ENCODE results near the gene TUBA3E.
"Not testable (repeated sequence)": the region's sequence is repeated elsewhere in the genome, so short reads cannot be mapped to it uniquely, and the experiment has no call there.

The TUBA3E gene

GRCh38 chr2:130162486-130162885, 35.8 kb downstream of the TUBA3E start:
- DNase-seq (ENCODE audit: low spot score), result not testable (repeated sequence)

DNA sequence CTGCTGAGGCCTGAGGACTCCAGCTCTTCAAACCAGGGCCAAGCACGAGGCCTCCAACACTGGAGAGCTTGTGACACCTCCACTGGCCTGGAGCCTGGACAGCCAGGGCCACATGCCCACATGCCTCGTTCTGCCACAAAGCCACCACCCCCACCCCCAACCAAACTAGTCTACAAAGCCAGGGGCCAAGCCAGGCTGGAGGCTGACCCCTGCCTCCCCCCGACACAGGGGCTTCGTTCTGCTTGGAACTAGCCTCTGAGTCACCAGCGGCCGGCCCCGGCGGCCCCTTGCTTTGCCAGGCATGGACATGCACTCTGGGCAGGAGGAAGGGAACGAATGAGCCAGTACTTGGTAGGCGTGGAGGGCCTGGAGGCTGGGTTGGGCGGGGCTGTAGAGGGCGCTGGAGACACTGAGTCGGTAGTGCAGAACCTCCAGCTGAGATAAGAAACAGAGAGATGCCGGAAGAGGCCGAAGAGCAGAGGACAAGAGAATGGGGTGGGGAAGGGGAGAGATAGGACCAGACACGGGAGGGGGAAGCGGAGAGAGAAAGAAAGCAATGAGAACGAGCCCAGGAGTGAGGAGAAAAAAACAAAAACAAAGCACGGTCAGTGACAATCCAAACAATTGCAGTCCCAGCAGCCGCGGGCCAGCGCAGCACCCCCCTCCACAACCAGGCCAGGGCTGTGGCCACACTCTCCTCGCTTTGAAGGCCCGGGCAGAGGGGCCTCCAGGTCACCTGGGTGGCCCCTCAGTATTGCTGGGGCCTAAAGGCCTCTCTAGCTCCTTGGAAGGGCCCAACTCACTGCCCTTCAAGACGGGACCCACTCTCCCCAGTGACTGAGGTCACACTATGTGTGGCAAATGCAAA, 37.2 kb downstream of the TUBA3E start:
- DNase-seq (ENCODE audit: low spot score), result not testable (repeated sequence)

DNA sequence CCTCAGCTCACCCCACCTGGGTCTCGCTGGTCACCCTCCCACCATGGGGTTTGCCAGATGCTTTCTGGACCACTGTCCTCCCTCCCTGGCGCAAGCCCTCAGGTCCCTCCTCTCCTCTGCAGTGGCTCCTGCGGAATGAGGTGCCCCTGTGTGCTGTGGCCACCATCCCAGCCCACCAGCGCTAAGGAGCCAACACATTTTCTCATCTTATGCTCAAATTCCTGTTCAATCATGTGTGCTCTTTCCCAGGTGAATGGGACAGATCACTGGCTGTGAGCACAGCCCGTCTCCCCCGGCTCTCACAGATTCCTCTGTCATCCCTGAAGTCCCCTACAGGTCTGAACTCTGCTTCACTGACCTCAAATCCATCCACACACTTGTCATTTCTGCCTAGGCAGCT, 38.1 kb downstream of the TUBA3E start:
- DNase-seq (ENCODE audit: low spot score), result no peak

DNA sequence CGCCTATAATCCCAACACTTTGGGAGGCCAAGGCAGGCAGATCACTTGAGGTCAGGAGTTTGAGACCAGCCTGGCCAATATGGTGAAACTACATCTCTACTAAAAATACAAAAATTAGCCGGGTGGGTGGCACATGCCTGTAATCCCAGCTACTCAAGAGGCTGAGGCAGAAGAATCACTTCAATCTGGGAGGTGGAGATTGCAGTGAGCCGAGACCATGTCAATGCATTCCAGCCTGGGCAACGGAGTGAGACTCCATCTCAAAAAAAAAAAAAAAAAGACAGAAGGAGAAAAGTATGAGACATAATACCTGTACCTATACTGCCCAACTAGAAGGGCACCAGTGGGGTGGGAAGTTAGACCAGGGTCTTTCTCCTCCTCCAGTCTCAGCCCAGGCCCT, 38.9 kb downstream of the TUBA3E start:
- DNase-seq (ENCODE audit: low spot score), result not testable (repeated sequence)

GRCh38 chr2:130158631-130159030, 39.6 kb downstream of the TUBA3E start:
- DNase-seq (ENCODE audit: low spot score), result no peak

DNA sequence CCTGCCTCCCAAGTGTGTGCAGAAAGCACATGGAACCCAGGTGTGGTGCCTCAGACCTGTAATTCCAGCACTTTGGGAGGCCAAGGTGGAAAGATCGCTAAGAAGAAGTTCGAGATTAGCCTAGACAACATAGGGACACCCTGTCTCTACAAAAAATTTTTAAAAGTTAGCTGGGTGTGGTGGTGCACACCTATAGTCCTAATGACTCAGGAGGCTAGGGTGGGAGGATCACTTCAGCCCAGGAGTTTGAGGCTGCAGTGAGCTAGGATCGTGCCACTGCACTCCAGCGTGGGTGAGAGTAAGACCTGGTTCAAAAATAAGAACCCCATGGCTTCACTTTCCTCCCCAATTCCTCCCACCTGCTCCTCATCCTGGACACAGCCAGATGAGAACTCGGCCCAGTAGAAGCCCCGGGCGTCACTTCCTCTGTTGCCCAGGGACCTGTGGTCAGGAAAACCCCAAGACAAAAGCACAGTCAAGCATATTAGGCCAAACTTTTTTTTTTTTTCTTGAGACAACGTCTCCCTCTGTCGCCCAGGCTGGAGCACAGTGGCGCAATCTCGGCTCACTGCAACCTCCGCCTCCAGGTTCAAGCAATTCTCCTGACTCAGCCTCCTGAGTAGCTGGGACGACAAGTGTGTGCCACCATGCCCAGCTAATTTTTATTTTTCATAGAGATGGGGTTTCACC, 40.3 kb downstream of the TUBA3E start:
- not testable (repeated sequence) for DNase-seq (ENCODE audit: low spot score)

DNA sequence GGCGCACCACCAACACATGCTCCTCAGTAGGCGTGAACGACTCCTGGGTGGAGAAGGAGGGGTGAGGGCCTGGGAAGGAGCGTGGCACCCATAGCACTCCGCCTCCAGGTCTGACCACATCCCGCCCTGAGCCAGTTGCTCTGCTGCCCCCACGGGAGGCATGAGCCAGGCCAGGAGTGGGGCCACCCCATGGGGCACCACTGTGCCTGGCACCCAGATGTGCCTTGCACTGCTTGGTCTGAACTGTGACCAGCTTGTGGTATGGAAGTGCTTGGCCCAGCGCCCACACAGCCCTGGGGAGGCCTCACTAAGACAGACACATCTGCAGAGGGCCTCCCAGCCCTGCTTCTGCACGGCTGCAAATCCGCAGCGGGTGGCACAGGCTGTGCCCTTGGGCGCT, 40.9 kb downstream of the TUBA3E start:
- not testable (repeated sequence) for DNase-seq (ENCODE audit: low spot score)

- no peak for DNase-seq (ENCODE audit: low spot score)
Observed at GRCh38 chr2:130156624-130157004, 41.6 kb downstream of the TUBA3E start.

- peak; percentile 7 for DNase-seq (ENCODE audit: low spot score)
Observed at GRCh38 chr2:130155956-130156623, 42.1 kb downstream of the TUBA3E start.

DNA sequence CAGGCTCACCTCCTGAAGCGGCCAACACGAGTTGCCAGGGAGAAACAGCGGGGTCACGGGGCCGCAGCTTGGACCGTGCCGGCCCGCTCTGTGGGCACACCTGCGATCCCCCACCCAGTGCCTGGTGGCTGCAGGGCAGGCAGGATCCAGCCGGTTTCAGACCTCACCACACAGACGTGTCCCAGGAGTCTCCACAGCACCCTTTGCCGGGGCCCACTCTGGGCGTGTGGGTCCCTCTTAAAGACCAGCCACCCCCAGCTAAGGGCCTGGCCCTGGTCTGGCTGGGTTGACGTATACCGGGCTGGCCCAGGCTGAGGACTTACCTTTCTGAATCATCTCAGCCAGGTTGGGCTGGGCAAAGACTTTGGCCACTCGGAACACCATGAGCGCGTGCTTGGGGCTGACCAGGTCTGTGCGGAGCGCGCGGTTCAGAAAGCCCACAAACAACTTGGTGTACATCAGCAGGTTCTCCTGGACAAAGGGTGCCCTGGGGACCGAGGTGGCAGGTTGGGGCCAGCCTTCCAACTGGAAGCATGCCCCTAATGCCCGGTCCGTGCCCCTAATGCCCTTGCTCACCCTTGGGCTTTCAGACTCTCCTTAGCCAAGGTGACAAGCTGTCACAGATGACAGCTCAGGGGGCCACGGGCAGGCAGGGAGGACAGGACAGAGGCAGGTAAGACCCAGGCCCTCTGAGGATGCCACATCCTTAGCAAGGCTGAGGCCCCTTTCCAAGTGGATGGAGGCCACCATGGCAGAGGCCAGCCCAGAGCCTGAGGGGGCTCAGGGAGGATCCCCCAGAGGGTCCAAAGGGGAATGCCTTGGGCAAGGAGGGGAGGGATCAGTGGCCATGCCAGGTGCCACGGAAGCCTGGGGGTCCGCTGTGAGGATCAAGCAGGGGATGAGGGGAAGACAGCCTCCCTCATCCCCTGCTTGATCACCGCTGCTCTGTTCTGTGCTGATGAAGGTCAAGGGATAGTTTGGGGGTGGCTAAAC, 43.2 kb downstream of the TUBA3E start:
- no peak for DNase-seq (ENCODE audit: low spot score)

DNA sequence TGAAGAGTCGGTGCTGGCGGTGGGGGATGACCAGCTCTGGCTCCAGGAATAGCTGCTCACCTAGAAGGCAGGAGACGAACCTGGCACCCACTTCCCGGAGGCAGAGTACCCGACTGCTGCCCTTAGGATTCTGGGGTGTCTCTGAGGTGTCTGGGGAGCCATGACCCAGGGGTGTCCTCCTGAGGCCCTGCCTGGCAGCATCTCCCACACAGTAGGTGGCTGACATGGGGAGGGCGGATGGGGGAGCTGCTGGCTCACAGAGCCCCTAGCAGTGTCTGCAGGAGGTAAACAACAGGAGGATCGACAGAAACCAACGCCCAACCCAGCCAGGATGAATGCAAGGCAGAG, 43.8 kb downstream of the TUBA3E start:
- DNase-seq (ENCODE audit: low spot score), result not testable (repeated sequence)

DNA sequence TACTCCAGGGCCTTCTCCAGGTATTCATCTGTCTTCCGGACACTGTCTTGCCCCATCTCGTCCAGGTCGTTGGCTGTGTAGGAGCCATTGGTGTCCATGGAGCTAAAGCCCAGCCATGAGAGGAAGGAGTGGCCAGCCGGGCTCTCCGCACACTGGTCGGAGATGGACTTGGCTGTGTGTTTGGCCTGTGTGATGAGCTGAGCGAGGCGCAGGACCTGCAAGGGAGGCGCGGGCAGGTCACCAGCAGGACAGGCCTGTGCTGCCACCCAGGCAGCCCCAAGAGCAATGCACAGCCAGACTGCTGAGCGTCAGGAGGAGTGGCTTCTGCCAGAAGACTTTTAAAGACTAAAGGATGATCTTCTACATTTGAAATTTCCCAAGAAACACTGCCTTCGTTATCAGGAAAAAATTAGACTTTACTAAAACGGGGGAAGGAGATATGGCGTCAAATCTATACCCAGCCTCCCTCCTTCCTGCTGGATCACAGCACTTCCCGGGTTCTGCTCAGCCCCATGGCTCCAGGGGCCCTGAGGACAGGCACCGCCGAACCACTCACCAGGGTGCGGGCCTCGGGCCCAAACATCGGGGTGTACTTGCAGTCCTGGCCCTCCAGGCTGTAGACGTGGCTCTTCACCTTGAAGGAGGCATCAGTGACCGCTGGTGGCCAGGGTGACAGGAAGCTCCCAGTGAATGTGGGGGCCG, 44.4 kb downstream of the TUBA3E start:
- not testable (repeated sequence) for DNase-seq (ENCODE audit: low spot score)

GRCh38 chr2:130152816-130153595, 45.2 kb downstream of the TUBA3E start:
- no peak for DNase-seq (ENCODE audit: low spot score)

DNA sequence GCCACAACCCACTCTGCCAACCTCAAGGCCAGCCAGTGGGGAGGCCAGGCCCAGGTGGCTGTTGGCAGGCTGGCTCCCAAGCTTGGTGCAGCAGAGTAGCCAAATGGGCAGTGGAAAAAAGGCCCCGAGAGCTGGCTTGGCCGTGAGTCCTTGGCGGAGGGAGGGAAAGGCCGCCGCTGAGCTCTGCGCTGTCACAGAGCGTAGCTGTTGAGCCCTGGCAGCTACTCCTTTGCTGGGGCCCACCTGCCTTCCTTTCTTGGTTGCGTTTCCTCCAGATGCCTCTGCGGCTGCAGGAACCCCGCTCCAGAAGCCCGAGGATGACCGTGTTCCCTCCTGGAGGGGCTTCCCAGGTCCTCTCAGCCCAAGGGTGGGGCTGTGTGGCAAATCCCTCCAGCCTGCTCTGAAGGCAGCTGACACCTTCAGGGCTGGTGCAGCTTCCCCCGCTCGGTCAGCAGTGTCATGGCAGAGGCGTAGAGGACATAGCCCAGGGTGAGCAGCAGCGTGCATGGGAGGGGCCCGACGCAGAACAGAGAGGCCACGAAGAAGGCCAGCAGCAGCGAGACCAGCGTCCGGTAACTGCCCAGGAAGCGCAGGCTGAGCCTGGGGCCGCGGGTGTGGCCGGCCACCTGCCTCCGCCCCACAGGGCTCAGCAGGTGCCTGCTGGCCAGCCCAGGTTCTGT, 46.0 kb downstream of the TUBA3E start:
- DNase-seq (ENCODE audit: low spot score), result not testable (repeated sequence)

DNA sequence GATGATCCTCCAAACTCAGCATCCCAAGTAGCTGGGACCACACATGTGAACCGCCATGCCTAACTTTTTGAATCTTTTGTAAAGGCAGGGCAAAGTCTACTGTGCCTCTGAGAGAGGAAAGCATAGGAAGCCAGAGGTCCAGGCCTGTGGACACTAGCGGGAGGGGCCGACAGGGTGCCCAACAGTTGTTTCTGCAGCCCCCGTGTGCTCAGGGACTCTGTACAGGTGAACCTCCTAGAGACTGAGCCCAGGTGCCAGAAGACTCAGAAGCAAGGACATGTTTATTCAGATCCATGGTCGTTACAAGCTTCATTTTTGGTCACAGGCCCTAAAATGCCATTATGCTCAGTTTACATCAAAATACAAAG, 47.1 kb downstream of the TUBA3E start:
- DNase-seq (ENCODE audit: low spot score), result not testable (repeated sequence)

- no peak for DNase-seq (ENCODE audit: low spot score)
Observed at GRCh38 chr2:130150181-130151144, 47.8 kb downstream of the TUBA3E start.

DNA sequence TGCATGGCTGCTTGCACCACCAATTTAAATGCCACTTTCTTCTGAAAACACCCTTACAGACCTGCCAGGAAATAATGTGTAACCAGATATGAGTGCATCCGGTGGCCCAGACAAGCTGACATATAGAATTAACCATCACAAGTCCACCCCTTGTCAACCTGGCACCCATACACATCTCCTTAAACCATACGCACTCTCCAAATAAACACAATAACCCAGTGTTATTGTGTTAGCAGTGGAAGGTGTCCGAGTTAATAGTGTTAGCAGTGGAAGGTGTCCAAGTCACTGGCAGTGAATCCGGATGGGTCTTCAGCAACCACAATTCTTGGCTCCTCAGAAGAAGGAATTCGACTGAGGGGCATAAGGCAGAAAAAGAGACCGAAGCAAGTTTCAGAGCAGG, 49.7 kb downstream of the TUBA3E start:
- not testable (repeated sequence) for DNase-seq (ENCODE audit: low spot score)

DNA sequence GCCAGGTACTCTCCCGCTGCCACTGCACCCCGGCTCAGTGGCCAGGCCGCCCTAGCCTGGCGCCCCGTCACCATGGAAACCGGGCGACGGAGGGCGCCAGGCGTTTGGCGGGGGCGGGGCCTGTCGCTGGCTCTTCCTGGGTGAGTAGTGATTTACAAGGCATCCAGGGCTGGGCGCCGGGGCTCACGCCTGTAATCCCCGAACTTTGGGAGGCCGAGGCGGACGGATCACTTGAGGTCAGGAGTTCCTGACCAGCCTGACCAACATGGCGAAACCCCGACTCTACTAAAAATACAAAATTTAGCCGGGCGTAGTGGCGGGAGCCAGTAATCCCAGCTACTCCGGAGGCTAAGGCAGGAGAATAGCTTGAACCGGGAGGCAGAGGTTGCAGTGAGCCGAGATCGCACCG, 53.2 kb downstream of the TUBA3E start, which contains the start of gene CCDC74B:
Gene CCDC74B, minus strand, starts transcription at position 107 of the 409 bp plus-strand sequence. CDS start 116 bp downstream, outside the sequence.
- peak; percentile 63 for DNase-seq (ENCODE audit: low spot score)
